GF-D8 (cell line): Measurements from ENCODE around the gene KRTAP4-9.
"Not testable (repeated sequence)": the region's sequence is repeated elsewhere in the genome, so short reads cannot be mapped to it uniquely, and the experiment has no call there.

Experiments used
- DNase-seq: peaks from one replicate; lab custom pipeline; 2025; lab: John Stamatoyannopoulos, UW

The KRTAP4-9 gene

DNA sequence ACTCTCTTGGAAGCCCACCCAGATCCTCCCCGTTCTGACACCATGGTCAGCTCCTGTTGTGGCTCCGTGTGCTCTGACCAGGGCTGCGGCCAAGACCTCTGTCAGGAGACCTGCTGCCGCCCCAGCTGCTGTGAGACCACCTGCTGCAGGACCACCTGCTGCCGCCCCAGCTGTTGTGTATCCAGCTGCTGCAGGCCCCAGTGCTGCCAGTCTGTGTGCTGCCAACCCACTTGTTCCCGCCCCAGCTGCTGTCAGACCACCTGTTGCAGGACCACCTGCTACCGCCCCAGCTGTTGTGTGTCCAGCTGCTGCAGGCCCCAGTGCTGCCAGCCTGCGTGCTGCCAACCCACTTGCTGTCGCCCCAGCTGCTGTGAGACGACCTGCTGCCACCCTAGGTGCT lies at the start of gene KRTAP4-9:
Gene KRTAP4-9, plus strand, starts transcription at position 43 of the 400 bp plus-strand sequence. Its CDS starts 0 bp downstream, at position 43.
- DNase-seq: not testable (repeated sequence)

DNA sequence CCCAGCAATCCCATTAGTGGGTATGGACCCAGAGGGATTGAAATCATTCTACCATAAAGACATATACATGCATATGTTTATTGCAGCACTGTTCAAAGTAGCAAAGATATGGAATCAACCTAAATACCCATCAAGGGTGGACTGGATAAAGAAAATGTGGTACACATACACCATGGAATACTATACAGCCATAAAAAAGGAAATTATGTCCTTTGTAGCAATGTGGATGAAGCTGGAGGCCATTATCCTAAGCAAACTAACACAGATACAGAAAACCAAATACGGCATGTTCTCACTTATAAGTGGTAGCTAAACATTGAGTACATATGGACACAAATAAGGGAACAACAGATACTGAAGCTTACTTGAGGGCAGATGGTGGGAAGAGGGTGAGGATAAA lies 47.6 kb upstream of the KRTAP4-9 start:
- no peak for DNase-seq

DNA sequence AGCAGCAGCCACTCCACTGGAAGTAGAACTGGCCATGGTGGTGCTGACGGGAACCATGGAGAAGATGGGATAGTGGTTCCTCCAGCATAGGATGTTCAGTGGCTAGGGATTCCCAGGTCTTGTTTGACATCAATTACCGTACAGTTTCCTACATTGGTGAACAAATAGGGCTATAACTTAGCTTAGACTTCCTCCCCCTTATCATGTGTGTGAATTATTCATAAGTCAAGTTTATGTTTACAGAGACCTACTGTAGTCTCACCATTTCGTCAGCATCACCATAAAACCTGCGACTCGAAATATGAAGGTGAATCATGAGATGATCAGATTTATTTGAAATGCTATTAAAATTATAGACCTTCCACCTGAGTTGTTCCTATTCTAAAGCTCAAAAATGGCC lies 46.4 kb upstream of the KRTAP4-9 start:
- no peak for DNase-seq

DNA sequence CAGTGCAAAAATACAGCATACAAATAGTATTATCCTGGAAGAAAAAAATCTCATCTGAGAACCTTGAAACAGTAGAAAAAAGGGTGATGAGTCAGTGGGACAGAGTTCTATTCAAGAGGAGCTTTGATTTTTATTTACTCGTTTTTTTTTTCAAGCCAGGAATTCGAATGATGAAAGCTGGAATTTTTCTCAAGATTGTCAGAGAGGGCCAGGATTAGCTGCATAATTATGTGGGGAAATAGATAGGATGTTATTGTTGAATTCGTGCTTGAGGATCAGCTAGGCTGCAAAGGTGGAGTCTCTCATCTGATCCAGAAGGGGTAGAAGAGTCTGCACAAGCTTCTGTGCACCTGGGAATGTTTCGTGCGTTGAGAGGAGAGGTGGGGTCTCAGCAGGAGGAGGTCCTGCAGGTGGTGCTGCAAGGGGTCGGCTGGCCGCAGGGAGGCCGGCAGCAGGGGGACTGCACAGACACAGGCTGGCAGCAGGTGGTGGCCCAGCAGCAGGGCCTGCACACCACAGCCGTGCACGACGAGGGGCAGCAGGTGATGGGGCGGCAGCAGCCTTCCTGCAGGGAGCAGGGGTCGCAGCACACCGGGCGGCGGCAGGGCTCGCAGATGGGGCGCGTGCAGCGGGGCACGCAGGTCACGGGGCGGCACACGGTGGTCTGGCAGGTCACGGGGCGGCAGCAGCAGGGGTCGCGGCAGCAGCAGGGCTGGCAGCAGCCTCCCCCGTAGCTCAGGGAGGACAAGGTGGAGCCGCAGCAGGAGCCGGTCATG lies 45.7 kb upstream of the KRTAP4-9 start:
- not testable (repeated sequence) for DNase-seq

DNA sequence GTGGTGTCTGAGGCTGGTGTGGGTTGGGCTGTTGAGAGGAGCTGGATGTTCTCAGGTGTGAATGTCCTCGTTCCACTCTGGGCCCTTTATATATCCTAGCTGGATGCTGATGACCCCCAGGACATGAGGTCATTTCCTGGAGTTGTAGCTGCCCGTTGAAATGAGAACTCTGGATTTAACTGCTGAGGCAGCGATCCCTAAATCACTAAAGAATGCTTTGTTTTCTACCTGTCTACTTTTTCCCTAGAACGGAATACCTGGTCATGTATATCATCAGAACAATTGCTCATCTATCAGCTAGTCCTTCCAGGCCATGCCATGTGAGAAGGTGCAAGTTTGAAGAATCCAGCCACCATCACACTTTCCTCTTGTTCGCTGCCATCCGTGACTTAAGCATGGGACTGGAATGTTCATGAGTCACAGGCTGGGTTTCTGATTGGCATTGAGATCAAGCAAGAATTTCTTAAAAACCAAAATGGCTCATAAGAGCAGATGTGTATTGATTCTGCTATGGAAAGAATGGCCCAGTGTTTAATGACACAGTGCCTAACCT lies 45.1 kb upstream of the KRTAP4-9 start, which contains the start of gene KRTAP2-3:
Gene KRTAP2-3, minus strand, starts transcription at position 63 of the 553 bp plus-strand sequence. CDS start 64 bp downstream, outside the sequence.
- DNase-seq: no peak

DNA sequence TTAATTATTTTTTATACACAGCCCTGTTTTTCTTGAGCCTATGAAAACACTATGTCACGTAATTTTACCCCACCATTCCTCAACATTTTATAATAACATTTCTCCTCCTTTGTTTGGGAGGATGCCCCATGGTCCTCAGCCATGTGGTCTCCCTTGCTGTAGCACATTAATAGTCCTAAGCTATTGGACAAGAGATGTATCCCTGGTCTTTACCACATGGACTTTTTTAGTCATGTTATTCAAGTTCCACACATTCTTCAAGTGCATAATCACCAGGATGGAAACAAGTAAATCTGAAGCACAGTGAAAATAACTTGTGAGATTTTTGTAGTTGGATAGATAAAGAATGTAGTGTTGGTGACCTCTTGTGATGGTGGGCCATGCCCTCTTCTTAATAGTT lies 43.2 kb upstream of the KRTAP4-9 start:
- DNase-seq: no peak

DNA sequence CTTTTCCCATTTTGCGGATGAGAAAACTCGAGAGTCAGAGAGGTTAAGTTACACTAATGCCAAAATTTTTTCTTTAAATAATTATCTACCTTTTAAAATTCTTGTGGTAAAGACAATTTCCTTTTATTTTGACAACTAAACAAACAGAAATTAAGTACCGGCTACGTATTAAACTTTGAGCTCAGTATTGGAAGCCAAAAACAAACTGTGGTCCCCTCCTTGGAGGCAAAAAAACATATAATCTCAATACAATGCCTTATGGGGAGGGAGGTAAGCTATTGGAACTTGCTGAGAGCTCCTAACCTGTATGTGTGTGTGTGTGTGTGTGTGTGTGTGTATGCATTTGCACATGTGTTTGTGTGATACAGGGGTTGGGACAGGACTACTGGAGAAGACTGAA lies 41.7 kb upstream of the KRTAP4-9 start:
- no peak for DNase-seq

DNA sequence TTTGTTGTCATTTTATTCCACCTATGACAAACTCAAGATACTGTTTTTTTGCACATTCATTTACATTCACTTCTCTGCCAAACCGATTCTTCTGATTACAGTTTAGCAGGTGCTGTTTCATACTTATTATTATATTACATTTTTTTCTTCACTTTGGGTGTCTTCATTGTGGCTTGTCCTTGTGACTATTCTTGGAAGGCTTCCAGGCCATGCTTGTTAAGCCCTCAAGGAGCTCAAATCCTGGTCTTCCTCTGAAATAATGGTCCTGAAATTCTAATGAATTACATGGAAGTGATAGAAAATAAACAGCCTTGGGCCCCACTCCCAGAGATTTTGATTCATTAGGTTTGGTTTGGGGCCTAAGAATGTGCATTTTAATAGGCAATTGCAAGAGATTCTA lies 40.9 kb upstream of the KRTAP4-9 start:
- DNase-seq: no peak

DNA sequence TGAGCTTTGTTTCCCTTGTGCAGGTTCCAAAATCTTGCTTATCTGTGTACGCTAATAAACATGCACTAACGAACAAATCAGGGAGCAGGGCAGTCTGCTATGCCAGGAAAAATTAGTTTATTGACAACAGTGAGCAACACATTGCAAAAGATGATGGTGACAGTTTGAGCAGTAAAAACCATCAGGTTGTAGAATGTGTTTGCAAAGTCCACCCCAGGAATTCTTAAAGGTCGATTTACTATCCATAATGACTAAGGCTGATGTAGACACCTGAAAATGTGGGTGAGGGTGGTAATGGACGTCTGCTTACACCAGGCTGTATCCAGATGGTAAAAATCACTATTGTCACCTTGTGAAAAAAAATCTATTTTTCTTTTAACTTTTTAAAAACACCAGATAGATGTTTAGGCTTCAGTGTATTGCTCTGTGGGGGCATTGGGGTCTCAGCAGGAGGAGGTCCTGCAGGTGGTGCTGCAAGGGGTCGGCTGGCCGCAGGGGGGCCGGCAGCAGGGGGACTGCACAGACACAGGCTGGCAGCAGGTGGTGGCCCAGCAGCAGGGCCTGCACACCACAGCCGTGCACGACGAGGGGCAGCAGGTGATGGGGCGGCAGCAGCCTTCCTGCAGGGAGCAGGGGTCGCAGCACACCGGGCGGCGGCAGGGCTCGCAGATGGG lies 40.0 kb upstream of the KRTAP4-9 start:
- not testable (repeated sequence) for DNase-seq

DNA sequence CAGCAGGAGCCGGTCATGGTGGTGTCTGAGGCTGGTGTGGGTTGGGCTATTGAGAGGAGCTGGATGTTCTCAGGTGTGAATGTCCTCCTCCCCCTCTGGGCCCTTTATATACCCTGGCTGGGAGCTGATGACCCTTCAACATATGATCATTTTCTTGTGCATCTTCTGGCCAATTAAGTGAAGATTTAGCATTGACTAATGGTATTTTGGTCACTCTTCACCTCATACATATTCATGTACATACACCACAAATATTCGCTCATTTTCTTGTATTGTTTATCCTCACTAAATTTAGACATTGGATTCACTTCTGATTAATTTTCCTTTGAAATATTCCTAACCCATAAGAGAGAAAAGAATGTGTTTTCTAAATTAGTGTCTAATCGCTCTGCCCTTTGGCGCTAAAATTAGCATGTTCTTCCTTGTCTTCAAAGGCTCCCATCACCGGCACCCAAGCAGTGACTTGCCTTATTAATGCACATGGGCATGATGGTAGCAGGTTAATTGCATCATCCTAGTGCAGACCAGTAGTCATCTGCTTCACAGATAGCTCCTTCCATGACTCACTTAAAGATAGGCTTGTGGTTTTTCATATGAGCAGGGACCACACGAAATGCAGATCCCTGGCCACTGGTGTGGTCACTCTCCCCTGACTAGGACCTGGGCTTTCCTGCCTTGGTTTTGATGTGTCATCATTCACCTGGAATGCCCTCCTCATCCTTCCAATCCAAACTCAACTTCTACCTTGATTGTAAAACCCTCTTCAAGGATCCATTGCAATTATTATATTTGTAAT lies 39.2 kb upstream of the KRTAP4-9 start, which contains the start of gene KRTAP2-4:
Gene KRTAP2-4, minus strand, starts transcription at position 51 of the 796 bp plus-strand sequence. Its CDS starts 34 bp downstream, at position 17.
- no peak for DNase-seq

DNA sequence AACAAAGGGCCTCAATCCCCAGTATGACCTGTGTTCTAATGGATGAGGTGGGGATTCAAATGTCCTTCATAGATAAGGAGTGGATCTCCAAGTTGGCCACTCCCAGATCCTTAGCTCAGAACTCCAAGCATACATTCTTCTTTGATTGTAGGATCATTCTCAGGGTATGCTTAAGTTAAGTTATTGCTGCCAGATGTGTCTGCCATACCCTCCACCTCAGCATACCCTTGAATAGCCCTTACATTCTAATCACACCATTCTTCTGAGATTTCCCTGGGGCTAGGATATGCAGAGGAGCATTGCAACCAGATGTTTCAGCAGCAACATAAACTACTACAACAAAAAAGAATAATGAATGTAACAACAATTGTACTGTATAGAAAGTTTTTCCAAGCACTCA lies 37.9 kb upstream of the KRTAP4-9 start:
- no peak for DNase-seq

DNA sequence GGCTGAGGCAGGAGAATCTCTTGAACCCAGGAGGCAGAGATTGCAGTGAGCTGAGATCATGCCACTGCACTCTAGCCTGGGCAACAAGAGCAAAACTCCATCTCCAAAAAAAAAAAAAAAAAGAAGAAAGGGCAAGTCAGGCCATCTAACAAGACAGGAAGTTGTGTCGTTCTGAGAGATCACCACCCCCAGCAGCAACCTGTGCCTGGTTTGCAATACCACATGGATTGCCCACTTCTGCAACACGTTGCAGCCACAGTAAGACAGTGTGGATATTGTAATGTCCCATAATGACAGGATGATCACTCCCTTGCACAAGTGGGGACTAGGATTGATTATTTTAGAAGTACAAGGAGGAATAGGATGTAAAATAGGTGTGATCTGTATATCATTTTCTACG lies 36.2 kb upstream of the KRTAP4-9 start:
- no peak for DNase-seq

DNA sequence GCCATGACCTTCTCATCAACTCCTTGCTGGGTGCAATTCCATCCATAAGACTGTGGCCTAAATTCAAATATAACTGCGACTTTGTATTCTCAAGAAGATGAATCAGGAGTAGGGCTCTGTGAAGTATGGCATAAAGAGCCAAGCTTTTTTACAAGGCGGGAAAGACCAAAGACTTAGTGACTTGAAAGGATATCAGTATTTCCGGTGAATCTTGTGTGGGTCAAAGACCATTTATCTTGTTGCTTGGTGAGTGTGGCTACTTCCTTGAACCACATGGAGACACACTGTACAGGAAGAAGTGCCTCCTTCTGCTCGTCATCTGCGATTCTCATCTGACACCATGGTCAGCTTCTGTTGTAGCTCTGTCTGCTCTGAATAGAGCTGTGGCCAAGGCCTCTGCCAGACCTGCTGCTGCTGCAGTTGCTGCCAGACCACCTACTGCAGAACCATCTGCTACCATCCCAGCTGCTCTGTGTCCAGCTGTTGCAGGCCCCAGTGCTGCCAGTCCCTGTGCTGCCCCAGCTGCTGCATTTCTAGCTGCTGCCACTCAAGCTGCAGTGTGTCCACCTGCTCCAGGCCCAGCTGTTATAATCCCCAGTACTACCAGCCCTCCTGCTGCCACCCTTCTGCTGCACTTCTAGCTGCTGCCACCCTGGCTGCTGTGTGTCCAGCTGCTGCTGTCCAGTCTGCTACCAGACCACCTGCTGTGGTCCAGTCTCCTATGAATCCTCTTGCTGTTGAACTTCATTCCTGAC lies 33.4 kb upstream of the KRTAP4-9 start:
- DNase-seq: no peak

DNA sequence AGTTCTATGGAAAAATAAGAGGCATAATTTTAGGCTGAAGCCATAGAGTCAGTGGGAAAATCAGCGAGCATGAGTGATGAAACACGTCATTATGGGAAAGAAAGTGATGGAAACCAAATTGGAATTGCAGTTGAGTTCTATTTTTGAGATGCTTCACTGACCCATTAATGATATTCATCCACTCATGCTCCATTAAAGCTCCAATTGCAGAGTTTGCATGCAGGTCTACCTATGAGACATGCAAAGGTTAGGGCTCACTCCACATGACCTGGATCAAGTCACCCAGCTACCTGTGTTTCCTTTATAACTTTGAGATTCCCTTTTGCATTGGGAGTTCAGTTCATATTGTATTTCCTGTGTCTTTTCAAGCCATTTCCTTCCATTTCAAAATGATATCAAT lies 31.5 kb upstream of the KRTAP4-9 start:
- no peak for DNase-seq

DNA sequence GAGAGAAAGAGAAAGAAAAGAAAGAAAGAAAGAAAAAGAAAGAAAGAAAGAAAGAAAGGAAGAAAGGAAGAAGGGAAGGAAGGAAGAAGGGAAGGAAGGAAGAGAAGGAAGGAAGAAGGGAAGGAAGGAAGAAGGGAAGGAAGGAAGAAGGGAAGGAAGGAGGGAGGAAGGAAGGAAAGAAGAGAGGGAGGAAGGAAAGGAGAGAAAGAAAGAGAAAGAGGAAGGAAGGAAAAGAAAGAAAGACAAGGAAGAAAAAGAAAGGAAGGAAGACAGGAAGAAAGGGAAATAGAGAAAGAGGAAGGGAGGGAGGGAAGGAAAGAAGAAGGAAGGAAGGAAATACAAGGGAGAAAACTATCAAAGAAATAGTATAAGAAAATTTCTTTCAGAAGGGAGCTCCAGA lies 28.4 kb upstream of the KRTAP4-9 start:
- DNase-seq: no peak

DNA sequence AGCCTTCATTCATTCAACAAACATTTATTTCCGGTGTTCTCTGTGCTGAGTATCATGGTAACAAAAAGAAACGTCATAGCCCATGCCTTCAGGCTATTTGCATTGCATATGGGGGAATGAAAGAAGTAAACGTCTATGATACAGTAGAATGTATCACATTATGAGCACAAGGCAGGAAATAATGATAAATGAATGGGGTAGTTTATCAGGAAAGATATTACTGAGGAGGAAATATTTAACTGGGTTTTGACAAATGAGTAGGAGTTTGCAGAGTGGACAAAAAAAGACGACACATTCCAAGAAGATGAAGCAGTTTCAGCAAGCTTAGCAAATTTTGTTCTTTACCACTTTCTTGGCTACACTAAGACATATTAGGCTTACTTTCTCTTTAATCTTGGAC lies 22.6 kb upstream of the KRTAP4-9 start:
- no peak for DNase-seq

DNA sequence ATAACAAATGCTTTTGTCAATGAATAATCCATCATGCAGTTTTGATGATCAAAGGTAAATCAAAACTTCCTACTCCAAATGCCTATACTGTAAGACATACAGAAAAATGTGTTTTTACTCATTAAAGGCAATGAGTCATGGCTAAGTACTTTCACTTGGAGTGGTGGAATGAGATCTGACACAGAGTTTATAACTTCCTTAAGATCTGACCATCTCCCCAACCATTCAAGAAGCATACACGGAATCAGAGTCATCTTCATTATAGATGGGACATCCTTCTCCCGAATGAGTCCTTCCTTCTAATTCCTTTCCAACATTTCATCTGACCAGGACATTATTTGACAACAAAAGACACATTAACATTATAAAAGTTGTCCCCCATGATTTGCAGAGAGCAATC lies 21.8 kb upstream of the KRTAP4-9 start:
- not testable (repeated sequence) for DNase-seq

DNA sequence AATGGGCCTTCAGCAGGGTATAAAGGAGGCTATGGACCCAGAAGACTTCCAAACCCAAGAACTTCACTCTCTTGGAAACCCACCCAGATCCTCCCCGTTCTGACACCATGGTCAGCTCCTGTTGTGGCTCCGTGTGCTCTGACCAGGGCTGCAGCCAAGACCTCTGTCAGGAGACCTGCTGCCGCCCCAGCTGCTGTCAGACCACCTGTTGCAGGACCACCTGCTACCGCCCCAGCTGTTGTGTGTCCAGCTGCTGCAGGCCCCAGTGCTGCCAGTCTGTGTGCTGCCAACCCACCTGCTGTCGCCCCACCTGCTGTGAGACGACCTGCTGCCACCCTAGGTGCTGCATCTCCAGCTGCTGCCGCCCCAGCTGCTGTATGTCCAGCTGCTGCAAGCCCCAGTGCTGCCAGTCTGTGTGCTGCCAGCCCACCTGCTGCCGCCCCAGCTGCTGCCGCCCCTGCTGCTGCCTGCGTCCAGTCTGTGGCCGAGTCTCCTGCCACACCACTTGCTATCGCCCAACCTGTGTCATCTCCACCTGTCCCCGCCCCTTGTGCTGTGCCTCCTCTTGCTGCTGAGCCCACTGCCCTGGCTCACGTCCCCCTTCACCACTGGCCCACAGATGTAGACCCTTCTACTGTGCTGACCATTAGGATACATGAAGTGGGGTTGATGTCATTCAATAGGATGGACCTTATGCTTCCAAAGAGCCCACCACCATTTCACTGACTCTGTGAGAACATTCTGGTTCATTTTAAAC lies 20.9 kb upstream of the KRTAP4-9 start, which contains the start of gene KRTAP4-7:
Gene KRTAP4-7, plus strand, starts transcription at position 51 of the 757 bp plus-strand sequence. Its CDS starts 57 bp downstream, at position 108.
- DNase-seq: not testable (repeated sequence)

DNA sequence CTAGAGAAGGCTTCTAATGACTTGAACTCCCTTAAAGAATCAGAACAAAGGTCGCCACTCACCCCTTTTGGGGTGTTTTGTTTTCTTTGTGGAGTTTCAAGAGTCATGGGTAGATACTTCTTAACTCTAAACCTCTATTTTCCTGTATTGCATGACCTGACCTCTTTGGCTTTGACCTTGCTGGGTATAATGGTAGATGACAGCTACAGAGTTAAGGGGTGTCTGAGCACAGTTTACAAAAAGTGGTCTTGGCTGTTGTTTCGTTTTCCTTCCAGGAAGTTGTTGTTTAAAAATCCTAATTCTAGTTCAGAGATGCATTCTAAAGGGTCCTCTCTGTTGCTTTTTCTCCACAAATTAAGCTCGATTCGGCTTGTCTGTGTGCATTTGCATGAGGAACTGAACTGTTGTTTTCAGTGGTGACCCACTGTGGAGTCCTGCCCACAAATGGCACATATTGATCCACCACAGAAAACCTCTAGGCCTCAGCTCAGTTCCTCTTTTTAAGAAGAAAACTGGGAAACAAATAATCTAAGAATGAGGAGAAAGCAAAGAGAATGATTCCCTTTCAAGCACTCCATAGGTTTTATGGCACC lies 16.3 kb upstream of the KRTAP4-9 start:
- DNase-seq: not testable (repeated sequence)

DNA sequence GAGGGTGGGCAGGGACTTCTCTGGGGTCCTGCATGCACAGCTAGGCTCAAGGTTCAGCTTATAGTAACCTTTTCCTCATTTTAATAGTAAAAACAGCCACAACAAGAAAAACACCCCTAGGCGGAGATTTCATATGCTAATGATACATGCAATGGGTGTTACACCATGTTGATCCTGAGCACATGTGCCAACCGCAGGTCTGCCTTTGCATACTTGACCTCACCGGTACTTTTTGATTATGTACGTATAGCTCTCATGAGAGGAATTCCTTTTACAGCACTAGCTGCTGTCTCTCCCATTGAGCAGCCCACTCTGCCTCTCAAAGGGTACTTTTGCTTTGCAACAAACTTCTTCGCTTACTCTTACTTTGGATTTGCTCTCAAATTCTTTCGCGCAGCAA lies 9.1 kb upstream of the KRTAP4-9 start:
- DNase-seq: no peak
